Measurements from ENCODE around the gene HS1BP3.

GRCh38 chr2:20611077-20611843 lies 39.6 kb downstream of the HS1BP3 start:
- TF ChIP-seq CTCF (IDR thresholded peaks at IDR 0.05), result peak in 1 of 3 donors; percentile 17
- TF ChIP-seq POLR2A (IDR thresholded peaks at IDR 0.05), result no peak

Data from lower leg skin (tissue), 3 donors.